ENCODE results near the gene CMIP.

The CMIP gene

DNA sequence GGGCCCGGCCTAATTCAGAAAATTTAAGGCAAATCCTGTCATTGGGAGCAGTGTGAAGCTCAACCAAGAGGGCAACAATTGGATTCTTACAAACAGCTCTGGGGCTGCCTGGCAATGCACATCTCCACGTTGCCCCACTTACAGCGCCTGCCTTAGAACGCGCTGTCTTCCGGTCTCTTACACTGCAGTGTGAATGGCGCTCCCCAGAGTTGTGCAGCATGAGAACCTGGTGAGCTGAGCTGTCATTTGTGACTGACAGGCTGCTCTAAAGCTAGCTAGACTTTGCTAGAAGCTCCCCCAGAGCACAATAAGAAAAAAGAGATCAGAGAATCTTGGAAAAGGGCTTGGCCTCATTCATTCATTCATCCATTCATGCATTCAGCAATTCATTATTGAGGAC, 270.0 kb downstream of the CMIP start:
- H3K4me3 Mint-ChIP-seq, result no peak overlapping the region
- peaks cover 30% of the 10 kb centered on the region for H3K4me1 Mint-ChIP-seq
- TF ChIP-seq, protein P1, sequence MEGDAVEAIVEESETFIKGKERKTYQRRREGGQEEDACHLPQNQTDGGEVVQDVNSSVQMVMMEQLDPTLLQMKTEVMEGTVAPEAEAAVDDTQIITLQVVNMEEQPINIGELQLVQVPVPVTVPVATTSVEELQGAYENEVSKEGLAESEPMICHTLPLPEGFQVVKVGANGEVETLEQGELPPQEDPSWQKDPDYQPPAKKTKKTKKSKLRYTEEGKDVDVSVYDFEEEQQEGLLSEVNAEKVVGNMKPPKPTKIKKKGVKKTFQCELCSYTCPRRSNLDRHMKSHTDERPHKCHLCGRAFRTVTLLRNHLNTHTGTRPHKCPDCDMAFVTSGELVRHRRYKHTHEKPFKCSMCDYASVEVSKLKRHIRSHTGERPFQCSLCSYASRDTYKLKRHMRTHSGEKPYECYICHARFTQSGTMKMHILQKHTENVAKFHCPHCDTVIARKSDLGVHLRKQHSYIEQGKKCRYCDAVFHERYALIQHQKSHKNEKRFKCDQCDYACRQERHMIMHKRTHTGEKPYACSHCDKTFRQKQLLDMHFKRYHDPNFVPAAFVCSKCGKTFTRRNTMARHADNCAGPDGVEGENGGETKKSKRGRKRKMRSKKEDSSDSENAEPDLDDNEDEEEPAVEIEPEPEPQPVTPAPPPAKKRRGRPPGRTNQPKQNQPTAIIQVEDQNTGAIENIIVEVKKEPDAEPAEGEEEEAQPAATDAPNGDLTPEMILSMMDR (IDR thresholded peaks at IDR 0.05; ENCODE audit: unreplicated experiment in 3 of 3), result no peak
- no peak overlapping the region for H3K27ac Mint-ChIP-seq
- no peaks in the 10 kb centered on the region for H3K9me3 Mint-ChIP-seq
- H3K36me3 Mint-ChIP-seq (ENCODE audit: low read depth), result no peaks in the 10 kb centered on the region
- H3K27me3 Mint-ChIP-seq (ENCODE audit: low read depth), result peaks cover 13% of the 10 kb centered on the region

DNA sequence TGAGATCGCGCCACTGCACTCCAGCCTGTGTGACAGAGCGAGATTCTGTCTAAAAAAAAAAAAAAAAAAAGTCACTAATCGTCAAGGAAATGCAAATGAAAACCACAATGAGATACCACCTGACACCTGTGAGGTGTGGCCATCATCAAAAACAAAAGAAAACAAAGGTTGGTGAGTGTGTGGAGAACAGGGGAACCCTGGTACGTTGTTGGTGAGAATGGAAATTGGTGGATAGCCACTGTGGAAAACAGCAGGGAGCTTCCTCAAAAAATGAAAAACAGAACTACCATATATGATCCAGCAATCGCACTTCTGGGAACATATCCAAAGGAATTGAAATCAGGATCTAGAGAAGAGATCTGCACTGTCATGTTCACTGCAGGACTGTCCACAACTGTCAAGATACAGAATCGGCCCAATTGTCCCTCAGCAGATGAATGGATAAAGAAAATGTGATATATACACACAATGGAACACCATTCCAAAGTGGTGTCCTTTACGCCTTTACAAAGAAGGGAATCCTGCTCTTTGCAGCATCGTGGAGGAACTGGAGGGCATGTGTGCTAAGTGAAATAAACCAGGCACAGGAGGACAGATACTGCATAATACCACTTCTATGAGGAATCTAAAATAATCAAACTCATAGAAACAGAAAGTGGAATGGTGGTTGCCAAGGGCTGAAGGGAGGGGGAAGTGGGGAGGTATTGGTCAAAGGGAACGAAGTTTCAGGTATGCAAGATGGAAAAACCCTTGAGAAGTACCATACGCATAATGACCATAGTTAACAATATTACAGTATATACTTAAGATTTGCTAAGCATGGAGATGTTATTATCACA, 271.0 kb downstream of the CMIP start:
- TF ChIP-seq, protein P1 (IDR thresholded peaks at IDR 0.05; ENCODE audit: unreplicated experiment in 3 of 3), result no peak
- H3K36me3 Mint-ChIP-seq (ENCODE audit: low read depth), result no peaks in the 10 kb centered on the region
- peaks cover 13% of the 10 kb centered on the region for H3K27me3 Mint-ChIP-seq (ENCODE audit: low read depth)
- no peaks in the 10 kb centered on the region for H3K9me3 Mint-ChIP-seq
- H3K4me1 Mint-ChIP-seq, result peaks cover 30% of the 10 kb centered on the region
- H3K27ac Mint-ChIP-seq, result peak overlapping the region in 2 of 3 experiments; percentile 54 to 56
- H3K4me3 Mint-ChIP-seq, result no peak overlapping the region

DNA sequence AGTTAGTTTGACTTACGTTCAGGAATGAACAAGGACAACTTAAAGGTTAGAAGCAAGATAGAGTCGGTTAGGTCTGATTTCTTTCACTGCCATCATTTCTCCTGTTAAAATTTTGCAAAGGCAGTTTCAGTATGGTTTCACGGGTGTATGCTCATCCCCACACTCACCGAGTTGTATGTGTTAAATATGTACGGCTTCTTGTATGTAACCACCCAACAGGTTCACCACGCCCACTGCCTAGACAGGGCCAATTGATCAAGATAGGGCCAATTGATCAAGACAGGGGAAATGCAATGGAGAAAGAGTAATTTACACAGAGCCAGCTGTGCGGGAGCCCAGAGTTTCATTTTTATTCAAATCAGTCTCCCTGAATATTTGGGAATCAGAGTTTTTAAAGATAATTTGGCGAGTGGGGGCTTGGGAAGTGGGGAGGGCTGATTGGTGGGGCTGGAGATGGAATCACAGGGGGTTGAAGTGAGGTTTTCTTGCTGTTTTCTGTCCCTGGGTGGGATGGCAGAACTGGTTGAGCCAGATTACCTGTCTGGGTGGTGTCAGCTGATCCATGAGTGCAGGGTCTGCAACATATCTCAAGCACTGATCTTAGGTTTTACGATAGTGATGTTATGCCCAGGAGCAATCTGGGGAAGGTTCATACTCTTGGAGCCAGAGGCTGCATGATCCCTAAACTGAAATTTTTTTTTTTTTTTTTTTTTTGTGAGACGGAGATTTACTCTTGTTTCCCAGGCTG, 272.0 kb downstream of the CMIP start:
- peak overlapping the region in 2 of 3 experiments; percentile 54 to 56 for H3K27ac Mint-ChIP-seq
- peaks cover 22% of the 10 kb centered on the region for H3K4me1 Mint-ChIP-seq
- H3K9me3 Mint-ChIP-seq, result no peaks in the 10 kb centered on the region

DNA sequence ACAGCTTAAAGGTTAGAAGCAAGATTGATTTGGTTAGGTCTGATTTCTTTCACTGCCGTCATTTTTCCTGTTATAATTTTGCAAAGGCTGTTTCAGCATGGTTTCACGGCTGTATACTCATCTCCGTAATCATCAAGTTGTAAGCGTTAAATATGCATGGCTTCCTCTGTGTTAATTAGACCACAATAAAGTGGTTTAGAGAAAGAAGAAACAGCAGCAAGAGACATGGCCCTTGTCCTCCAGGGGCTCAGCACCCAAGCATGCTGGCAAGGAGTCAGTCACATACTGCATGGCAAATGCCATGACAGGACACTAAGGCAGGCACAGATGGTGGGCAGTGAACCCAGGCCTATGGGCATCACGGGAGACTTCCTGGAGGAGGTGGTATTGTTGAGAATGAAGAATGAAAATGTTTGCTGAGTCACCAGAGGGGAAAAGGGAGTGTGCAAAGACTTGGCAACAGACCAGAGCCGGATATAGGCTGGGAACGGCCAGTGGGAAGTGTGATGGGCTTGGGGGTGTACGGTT, 273.1 kb downstream of the CMIP start:
- no peak overlapping the region for H3K4me3 Mint-ChIP-seq
- TF ChIP-seq, protein P1 (IDR thresholded peaks at IDR 0.05; ENCODE audit: unreplicated experiment in 3 of 3), result no peak
- peaks cover 20% of the 10 kb centered on the region for H3K4me1 Mint-ChIP-seq
- no peaks in the 10 kb centered on the region for H3K9me3 Mint-ChIP-seq
- peaks cover 17% of the 10 kb centered on the region for H3K27me3 Mint-ChIP-seq (ENCODE audit: low read depth)
- peak overlapping the region in 1 of 3 experiments; percentile 4 for H3K27ac Mint-ChIP-seq
- no peaks in the 10 kb centered on the region for H3K36me3 Mint-ChIP-seq (ENCODE audit: low read depth)

More for the DNA sequence above, 272.0 kb downstream of the CMIP start:
- TF ChIP-seq, protein P1 (IDR thresholded peaks at IDR 0.05; ENCODE audit: unreplicated experiment in 3 of 3), result no peak
- H3K4me3 Mint-ChIP-seq, result no peak overlapping the region
- H3K36me3 Mint-ChIP-seq (ENCODE audit: low read depth), result no peaks in the 10 kb centered on the region
- H3K27me3 Mint-ChIP-seq (ENCODE audit: low read depth), result peaks cover 16% of the 10 kb centered on the region

DNA sequence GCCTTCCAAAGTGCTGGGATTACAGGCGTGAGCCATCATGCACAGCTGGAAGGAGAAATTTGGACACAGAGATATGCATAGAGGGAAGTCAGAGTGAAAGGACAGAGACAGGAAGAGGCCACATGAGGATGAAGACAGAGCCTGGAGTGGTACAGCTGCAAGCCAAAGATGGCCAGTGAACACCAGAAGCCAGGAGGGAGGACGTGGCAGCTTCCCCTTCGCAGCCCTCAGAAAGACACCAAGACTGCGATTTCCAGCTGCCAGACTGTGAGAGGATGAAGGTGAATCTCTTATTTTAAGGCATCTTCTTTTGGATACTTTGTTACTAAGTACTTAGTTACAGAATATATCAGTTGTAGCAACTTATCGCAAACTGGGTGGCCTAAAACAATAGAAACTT, 274.0 kb downstream of the CMIP start:
- peaks cover 17% of the 10 kb centered on the region for H3K27me3 Mint-ChIP-seq (ENCODE audit: low read depth)
- H3K27ac Mint-ChIP-seq, result peak overlapping the region in 1 of 3 experiments; percentile 14
- H3K36me3 Mint-ChIP-seq (ENCODE audit: low read depth), result no peaks in the 10 kb centered on the region
- TF ChIP-seq, protein P1 (IDR thresholded peaks at IDR 0.05; ENCODE audit: unreplicated experiment in 3 of 3), result no peak
- no peak overlapping the region for H3K4me3 Mint-ChIP-seq
- H3K4me1 Mint-ChIP-seq, result peaks cover 20% of the 10 kb centered on the region
- H3K9me3 Mint-ChIP-seq, result no peaks in the 10 kb centered on the region
